NCI-H460 (cell line): ENCODE results near the gene SPOPL. TPM values are rescaled to one million over a fixed set of nuclear protein-coding genes. Genes with fewer than 3 reads are reported as not detected.

Source experiments
- DNase-seq: peaks from one replicate; pipeline ENCODE4 v3.0.0-alpha.2; 2016; ENCODE audit warnings: low read depth; ENCODE audit errors: extremely low read depth
- total RNA-seq: library from RNA; depleted of rRNA; stranded (reverse); fragments of >200 nt; shearing (Covaris generic); gene quantifications from 2 replicates; pipeline ENCODE4 v1.2.3, GENCODE V29; 2014

The SPOPL gene
- total RNA-seq, 1 experiment from 2014 or later, result 16.8 TPM

- no peak for DNase-seq
Observed at GRCh38 chr2:138493334-138493733, 8.2 kb upstream of the SPOPL start.

- no peak for DNase-seq
Observed at GRCh38 chr2:138494265-138494966, 7.2 kb upstream of the SPOPL start.

- no peak for DNase-seq
Observed at GRCh38 chr2:138495384-138495783, 6.2 kb upstream of the SPOPL start.

- DNase-seq, result no peak
Observed at GRCh38 chr2:138496096-138496651, 5.4 kb upstream of the SPOPL start.

- no peak for DNase-seq
Observed at GRCh38 chr2:138497294-138497693, 4.3 kb upstream of the SPOPL start.

GRCh38 chr2:138499684-138500083 is 1.9 kb upstream of the SPOPL start:
- DNase-seq, result no peak

- no peak for DNase-seq
Observed at GRCh38 chr2:138500592-138501424, 762 bp upstream of the SPOPL start.

- no peak for DNase-seq
Observed at GRCh38 chr2:138502255-138503086, 901 bp downstream of the SPOPL start.

- DNase-seq, result no peak
Observed at GRCh38 chr2:138503087-138503442, 1.5 kb downstream of the SPOPL start.

- DNase-seq, result no peak
Observed at GRCh38 chr2:138503652-138504051, 2.1 kb downstream of the SPOPL start.

GRCh38 chr2:138504092-138504491 is 2.5 kb downstream of the SPOPL start:
- no peak for DNase-seq

- no peak for DNase-seq
Observed at GRCh38 chr2:138504546-138505235, 3.1 kb downstream of the SPOPL start.

GRCh38 chr2:138507267-138507666 is 5.7 kb downstream of the SPOPL start:
- DNase-seq, result no peak

GRCh38 chr2:138510319-138510718 is 8.7 kb downstream of the SPOPL start:
- DNase-seq, result no peak

GRCh38 chr2:138512672-138513071 is 11.1 kb downstream of the SPOPL start:
- no peak for DNase-seq

GRCh38 chr2:138514173-138514572 is 12.6 kb downstream of the SPOPL start:
- no peak for DNase-seq

GRCh38 chr2:138515092-138515491 is 13.5 kb downstream of the SPOPL start:
- no peak for DNase-seq

- DNase-seq, result no peak
Observed at GRCh38 chr2:138516030-138516704, 14.6 kb downstream of the SPOPL start.

GRCh38 chr2:138518860-138519259 is 17.3 kb downstream of the SPOPL start:
- DNase-seq, result no peak

GRCh38 chr2:138521821-138522220 is 20.3 kb downstream of the SPOPL start:
- DNase-seq, result no peak
